K562 (cell line): ENCODE measurements around the gene MTOR. TPM values are rescaled to one million over a fixed set of nuclear protein-coding genes. Genes with fewer than 3 reads are reported as not detected.

Source experiments
- C11orf30 ChIP-seq: fragments of 450-650 bp; IDR thresholded peaks from 2 replicates; pipeline ENCODE4 v1.6.1; 2016; ENCODE audit warnings: low read depth, mild to moderate bottlenecking
- CHD1 ChIP-seq: fragments of 200-600 bp; sonication (generic); IDR thresholded peaks from one replicate; pipeline ENCODE4 v1.6.1; 2012; ENCODE audit warnings: mild to moderate bottlenecking, moderate library complexity, low read length, inconsistent platforms
- ELK1 ChIP-seq: sonication (generic); formaldehyde crosslinking; IDR thresholded peaks from 2 replicates; pipeline ENCODE4 v1.8.1; 2022; ENCODE audit warnings: missing genetic modification reagents
- HMGN3 ChIP-seq: IDR thresholded peaks from 2 replicates; pipeline ENCODE4 v1.6.1; 2011; ENCODE audit warnings: borderline replicate concordance, low read depth, mild to moderate bottlenecking, mixed read lengths, low read length; ENCODE audit not compliant: insufficient read length; ENCODE audit errors: extremely low read depth
- HOXB6 ChIP-seq: fragments of 250-450 bp; sonication (Bioruptor Pico); IDR thresholded peaks from 2 replicates; pipeline ENCODE4 v1.5.1; 2022; ENCODE audit warnings: mild to moderate bottlenecking, borderline replicate concordance
- MCM5 ChIP-seq: fragments of 450-650 bp; IDR thresholded peaks from 2 replicates; pipeline ENCODE4 v1.6.1; 2016; ENCODE audit warnings: low read depth
- MECOM ChIP-seq: fragments of 250-450 bp; sonication (Bioruptor Pico); IDR thresholded peaks from 2 replicates; pipeline ENCODE4 v1.8.0; 2022; ENCODE audit warnings: inconsistent platforms
- NFE2L1 ChIP-seq: fragments of 450-650 bp; IDR thresholded peaks from 2 replicates; pipeline ENCODE4 v1.6.1; 2016; ENCODE audit warnings: missing genetic modification characterization, low read depth, mild to moderate bottlenecking, missing compliant biosample characterization, moderate library complexity, borderline replicate concordance
- RBM17 ChIP-seq: fragments of 200-400 bp; formaldehyde crosslinking; IDR thresholded peaks from 2 replicates; pipeline ENCODE4 v1.6.1; 2017; ENCODE audit warnings: low read depth, mild to moderate bottlenecking, low read length, borderline replicate concordance
- SMARCC2 ChIP-seq: fragments of 450-650 bp; IDR thresholded peaks from 2 replicates; pipeline ENCODE4 v1.6.1; 2017; ENCODE audit warnings: antibody characterized with exemption, moderate library complexity, mild to moderate bottlenecking, low read depth
- TEAD1 ChIP-seq, 2 experiments: fragments of 450-650 bp in 1 of 2; sonication (generic) in 1 of 2; formaldehyde crosslinking; IDR thresholded peaks; 2 replicates each; pipeline versions ENCODE4 v1.4.0 to v1.8.0; 2020 to 2022; ENCODE audit warnings: mild to moderate bottlenecking in 2 of 2, missing genetic modification reagents in 1 of 2
- XRCC4 ChIP-seq: IDR thresholded peaks from one replicate; pipeline ENCODE4 v1.6.1; 2011; ENCODE audit not compliant: insufficient read depth, insufficient read length; ENCODE audit errors: extremely low read depth
- ZNF165 ChIP-seq: fragments of 250-450 bp; sonication (Bioruptor Pico); IDR thresholded peaks from 2 replicates; pipeline ENCODE4 v1.4.0; 2020; ENCODE audit warnings: borderline replicate concordance
- ZNF280A ChIP-seq: fragments of 450-650 bp; IDR thresholded peaks from 2 replicates; pipeline ENCODE4 v1.6.1; 2018; ENCODE audit warnings: mild to moderate bottlenecking, low read depth; ENCODE audit not compliant: partially characterized antibody
- ZNF551 ChIP-seq: fragments of 250-450 bp; sonication (Bioruptor Pico); IDR thresholded peaks from 2 replicates; pipeline ENCODE4 v1.5.0; 2021; ENCODE audit warnings: mild to moderate bottlenecking, moderate library complexity
- ZNF584 ChIP-seq: fragments of 200-800 bp; sonication (Bioruptor generic); IDR thresholded peaks from 2 replicates; pipeline ENCODE4 v1.6.1; 2016; ENCODE audit warnings: low read depth, mild to moderate bottlenecking, missing genetic modification characterization, missing compliant biosample characterization
- polyA plus RNA-seq, 8 experiments: library from polyadenylated mRNA; depleted of rRNA in 4 of 8; stranded (reverse) in 5 of 8; unstranded in 3 of 8; fragments of >200 nt; fragmentation: Nextera tagmentation in 2 of 8; fragmentation: Illumina TruSeq in 1 of 8; extraction: Ambion mirVana in 2 of 8; extraction: Trizol in 1 of 8; gene quantifications; 2 replicates each; pipeline versions ENCODE4 v1.2.1 to v1.2.3, GENCODE V29; 2011 to 2014; ENCODE audit warnings: inconsistent platforms in 1 of 8, missing spikeins in 1 of 8
- total RNA-seq, 7 experiments: library from RNA; depleted of rRNA in 6 of 7; stranded (reverse); fragments of >200 nt in 6 of 7; fragmentation: Illumina TruSeq in 2 of 7; extraction: Trizol in 2 of 7; gene quantifications; 2 replicates each; pipeline versions ENCODE4 v1.2.1 to v1.2.3, GENCODE V29; 2011 to 2021; ENCODE audit warnings: low replicate concordance in 1 of 7
- TF ChIP-seq, protein P1 (sequence below): fragments of 450-650 bp; formaldehyde crosslinking; IDR thresholded peaks from 2 replicates; pipeline ENCODE4 v1.4.0; 2020; ENCODE audit warnings: mild to moderate bottlenecking, moderate library complexity
- TF ChIP-seq, protein P2 (sequence below): fragments of 450-650 bp; conservative IDR thresholded peaks from 2 replicates; pipeline ENCODE4 v1.6.1; 2016; ENCODE audit warnings: missing genetic modification characterization, low read depth, mild to moderate bottlenecking, missing compliant biosample characterization, moderate library complexity
- TF ChIP-seq, protein P3 (sequence below): fragments of 450-650 bp; formaldehyde crosslinking; IDR thresholded peaks from 2 replicates; pipeline ENCODE4 v1.4.0; 2022; ENCODE audit warnings: mild to moderate bottlenecking, moderate library complexity

The MTOR gene
- total and polyA plus RNA-seq, 9 of the 15 experiments (the other 6 are each of a cell fraction or from before 2014, with no cell fraction given) = 11.4 to 71.4 (median 52.2) TPM

DNA sequence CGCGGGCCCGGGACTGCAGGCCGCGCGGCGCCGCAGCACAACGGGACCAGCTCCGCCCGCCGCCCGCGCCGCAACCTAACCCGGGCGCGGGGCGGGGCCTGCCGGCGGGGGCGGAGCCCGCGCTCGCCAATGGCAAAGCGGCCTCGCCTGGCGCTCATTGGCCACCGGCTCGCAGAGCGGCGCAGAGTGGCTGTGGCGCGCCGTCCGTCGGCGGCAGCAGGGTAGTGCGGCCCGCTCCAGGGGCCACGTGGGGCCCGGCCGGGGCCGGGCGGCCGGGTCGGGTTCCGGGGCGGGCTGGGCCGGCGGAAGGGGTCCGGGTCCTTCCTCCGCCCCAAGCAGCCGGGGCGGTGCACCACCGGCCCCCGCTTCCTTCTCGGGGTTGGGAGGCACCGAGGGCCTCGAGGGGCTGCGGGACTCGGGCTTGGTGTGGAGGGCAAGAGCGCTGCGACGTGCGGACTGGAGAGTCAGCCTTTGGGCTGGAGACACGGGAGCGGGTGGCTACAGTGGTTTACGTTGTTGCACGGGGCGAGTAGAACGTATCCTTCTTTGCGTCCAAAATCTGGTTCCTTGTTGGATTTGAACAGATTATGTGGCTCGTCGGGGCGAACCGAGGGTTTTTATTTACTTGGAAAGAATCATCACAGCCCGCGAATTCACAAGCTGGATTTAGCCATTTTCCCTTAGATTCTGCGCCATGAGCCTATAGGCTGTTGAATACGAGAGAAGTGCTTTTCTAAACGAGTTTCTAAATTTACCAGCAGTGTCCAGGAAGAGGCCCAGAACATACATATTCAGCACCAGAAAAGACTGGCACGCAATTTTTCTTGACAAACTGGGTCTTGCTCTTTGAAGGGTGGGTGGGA lies 202.2 kb downstream of the MTOR start, which contains the start of gene SRM (continued):
- TF ChIP-seq ZNF584 (CRISPR knock-in tag) (no peak), ZNF165 (CRISPR knock-in tag) (no peak), ELK1 (CRISPR knock-in tag) (no peak), MCM5 (no peak), C11orf30 (no peak), NFE2L1 (tag) (no peak), ZNF280A (no peak), HOXB6 (CRISPR knock-in tag) (no peak), SMARCC2 (no peak), ZNF551 (CRISPR knock-in tag) (no peak), HMGN3 (peak; percentile 89), TEAD1 (CRISPR knock-in tag; IDR thresholded peaks at IDR 0.05) (no peak), MECOM (CRISPR knock-in tag) (no peak), RBM17 (no peak), CHD1 (peak; percentile 51), XRCC4 (no peak)
- TF ChIP-seq, protein P1, sequence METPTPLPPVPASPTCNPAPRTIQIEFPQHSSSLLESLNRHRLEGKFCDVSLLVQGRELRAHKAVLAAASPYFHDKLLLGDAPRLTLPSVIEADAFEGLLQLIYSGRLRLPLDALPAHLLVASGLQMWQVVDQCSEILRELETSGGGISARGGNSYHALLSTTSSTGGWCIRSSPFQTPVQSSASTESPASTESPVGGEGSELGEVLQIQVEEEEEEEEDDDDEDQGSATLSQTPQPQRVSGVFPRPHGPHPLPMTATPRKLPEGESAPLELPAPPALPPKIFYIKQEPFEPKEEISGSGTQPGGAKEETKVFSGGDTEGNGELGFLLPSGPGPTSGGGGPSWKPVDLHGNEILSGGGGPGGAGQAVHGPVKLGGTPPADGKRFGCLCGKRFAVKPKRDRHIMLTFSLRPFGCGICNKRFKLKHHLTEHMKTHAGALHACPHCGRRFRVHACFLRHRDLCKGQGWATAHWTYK (CRISPR knock-in tag) = peak; percentile 52; the same call in 1 of the 2 replicates
- TF ChIP-seq, protein P2, sequence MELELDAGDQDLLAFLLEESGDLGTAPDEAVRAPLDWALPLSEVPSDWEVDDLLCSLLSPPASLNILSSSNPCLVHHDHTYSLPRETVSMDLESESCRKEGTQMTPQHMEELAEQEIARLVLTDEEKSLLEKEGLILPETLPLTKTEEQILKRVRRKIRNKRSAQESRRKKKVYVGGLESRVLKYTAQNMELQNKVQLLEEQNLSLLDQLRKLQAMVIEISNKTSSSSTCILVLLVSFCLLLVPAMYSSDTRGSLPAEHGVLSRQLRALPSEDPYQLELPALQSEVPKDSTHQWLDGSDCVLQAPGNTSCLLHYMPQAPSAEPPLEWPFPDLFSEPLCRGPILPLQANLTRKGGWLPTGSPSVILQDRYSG (tag) = no peak
- TF ChIP-seq, protein P3, sequence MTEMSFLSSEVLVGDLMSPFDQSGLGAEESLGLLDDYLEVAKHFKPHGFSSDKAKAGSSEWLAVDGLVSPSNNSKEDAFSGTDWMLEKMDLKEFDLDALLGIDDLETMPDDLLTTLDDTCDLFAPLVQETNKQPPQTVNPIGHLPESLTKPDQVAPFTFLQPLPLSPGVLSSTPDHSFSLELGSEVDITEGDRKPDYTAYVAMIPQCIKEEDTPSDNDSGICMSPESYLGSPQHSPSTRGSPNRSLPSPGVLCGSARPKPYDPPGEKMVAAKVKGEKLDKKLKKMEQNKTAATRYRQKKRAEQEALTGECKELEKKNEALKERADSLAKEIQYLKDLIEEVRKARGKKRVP = no peak
